GM18907 (cell line): ENCODE data around the gene APCDD1L.

Source experiments
- ATAC-seq: cut with Tn5 transposase; IDR thresholded peaks from one replicate; pipeline ENCODE4 v1.9.1; 2021; ENCODE audit warnings: mild to moderate bottlenecking, moderate library complexity; ENCODE audit not compliant: unreplicated experiment

The APCDD1L gene

DNA sequence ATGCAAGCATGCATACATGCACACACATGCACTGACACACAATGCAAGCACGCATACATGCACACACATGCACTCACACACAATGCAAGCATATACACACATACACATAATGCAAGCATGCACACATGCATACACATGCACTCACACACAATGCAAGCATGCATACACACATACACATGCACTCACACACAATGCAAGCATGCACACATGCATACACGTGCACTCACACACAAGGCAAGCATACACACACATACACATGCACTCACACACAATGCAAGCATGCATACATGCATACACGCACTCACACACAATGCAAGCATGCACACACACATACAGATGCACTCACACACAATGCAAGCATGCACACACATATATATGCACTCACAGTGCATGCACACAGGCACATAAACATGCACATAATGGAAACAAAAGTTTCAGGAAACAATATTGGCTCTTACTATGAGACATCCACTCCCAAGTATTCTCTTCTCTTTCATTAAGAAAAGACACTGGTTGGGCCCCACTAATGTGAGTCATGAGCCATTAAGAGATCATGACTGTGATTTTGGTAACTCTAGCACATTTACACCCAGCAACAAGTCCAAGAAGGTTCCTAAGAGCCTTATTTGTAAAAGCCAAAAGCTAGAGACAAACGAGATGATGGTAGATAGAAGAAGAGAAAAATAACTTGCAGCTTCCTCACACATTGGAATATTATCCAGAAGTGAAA is 22.2 kb downstream of the APCDD1L start:
- ATAC-seq: no peak

DNA sequence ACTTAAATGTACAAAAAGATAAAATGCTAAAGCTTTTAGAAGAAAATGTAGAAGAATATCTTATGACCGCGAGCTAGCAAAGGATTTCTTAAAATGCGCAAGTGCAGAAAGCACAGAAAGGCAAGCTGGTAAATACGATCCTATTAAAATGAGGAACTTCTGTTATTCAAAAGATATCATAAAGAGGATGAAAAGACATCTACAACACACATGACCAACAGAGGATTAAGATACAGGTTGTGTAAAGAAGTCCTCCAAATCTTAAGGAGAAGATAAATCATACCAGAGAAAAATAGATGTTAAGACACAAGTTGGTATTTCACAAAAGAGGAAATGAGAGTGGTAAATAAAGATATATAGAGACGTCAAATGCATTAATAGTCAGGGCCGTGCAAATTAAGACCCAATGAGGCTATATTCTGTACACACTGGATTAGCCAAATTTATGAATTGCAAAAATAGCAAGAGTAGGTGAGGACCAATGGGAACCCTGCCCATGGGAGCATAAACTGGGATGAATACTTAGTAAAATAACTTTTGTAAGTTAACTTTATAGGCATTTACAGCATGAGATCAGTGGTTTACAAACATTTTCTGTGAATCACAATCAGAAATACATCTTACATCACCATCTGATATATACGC is 23.0 kb downstream of the APCDD1L start:
- ATAC-seq: no peak

DNA sequence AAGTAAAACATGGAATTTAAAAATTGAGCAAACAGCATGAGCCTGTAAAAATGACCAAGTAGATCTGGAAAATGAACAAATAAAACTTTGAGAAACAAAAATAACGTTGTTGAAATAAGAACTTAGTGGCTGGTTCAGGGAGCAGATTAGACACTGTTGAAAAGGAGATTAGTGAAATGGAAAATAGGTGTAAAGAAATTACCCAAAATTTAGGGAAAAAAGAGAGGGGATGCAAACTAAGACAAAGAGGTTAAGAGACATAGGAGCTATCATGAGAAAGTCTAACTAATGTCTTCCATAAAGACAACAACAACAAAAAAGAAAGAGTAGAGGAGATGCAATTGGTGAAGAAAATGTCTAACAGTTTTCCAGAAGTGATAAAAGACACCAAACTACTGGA is 29.0 kb downstream of the APCDD1L start:
- ATAC-seq: no peak

DNA sequence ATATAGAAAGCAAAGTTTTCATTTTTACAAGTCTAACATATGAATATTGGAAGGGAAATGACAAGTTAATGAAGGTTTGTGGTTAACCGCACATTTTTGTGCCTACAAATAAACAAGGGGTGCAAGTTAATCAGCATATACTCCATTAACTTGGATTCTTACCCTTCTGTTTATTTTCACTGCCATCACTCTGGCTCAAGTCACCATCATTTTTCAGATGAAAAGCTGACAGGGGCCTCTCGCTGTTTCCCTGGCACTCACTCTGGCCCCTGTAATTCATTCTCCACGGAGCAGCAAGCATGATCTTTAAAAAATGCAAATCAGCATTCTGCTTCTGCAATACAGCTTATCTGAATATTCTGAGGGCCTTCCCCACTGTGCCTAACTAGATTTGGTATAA is 29.8 kb downstream of the APCDD1L start:
- no peak for ATAC-seq

DNA sequence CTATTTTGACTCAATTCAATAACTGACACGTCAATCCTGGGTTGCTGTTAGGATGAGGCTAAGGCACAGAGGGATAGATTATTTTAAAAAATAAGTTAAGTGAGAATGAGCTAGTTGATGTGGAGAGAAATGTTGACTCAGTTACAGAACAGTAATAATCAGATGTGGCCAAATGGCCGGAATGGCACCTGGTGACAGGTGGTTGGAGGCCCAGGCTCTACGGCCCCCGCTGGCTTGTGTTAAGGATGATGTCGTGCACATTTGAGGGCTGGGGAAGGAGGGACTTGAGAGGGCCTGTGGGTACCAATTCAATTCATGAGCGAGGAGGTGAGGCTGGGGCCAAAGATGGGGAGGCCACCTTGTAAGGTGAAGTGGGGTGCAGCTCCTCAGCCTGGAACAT is 31.7 kb downstream of the APCDD1L start:
- no peak for ATAC-seq

DNA sequence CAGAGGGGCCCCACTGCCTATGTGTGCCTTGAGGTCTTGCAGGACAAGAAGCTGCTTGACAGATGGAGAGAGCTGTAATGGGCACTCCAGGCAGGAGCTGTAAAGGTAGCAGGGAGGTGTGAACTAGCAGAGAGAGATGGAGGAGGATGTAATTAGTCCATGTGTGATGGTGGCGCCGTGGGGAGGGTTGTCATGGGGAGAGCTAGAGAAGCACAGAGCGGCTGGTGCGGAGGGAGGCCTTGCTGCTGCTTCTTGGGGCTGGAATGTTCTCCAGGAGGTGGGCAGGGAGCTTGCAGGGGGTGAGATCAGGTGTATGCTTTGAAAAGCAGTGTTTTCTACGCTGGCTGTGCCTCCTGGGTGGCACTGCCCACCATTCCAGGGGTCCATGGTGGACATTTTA is 32.1 kb downstream of the APCDD1L start:
- ATAC-seq: no peak

DNA sequence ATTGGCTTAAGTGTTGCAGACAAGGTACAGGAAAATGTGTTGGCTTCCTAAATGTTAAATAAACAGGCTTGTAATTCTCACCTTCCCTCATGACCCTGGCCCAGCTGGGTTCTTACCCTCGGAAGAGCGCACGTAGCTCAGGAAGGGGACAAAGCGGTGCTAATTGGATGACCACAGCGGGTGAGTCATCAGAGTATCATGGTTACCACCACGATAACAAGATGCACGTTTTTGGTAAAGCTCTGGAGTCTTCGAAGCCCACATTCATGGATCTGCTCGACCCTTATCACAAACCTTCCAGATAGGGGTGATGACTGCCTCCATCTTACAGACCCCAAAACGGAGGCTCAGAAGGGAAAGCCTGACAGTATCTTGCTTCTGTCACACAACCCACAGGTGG is 32.8 kb downstream of the APCDD1L start:
- ATAC-seq: no peak

DNA sequence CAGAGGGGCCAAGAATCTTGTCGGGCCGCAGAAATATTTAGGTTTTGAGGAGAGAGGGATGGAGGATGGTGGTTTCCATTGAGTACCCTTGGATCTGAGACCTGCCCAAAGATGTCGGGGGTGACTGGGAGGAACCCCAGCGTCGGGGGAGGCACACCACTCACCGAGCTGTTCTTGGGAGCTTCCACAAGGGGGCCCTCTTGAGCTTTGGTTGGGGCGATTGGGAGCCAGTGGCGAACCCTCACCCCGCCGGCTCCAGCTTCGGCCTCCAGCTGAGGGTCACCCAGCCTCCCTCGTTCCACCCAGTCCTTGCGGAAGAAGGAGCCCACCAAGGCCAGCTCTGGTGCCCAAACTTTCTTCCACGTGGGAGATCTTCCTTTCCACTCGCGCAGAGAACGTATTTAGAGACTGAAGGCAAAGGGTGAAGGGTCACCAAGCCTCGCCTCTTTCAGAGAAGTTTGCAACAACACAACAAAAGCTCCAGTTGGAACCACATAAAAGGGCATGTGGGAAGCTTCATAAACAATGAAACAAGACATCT is 33.6 kb downstream of the APCDD1L start:
- no peak for ATAC-seq

DNA sequence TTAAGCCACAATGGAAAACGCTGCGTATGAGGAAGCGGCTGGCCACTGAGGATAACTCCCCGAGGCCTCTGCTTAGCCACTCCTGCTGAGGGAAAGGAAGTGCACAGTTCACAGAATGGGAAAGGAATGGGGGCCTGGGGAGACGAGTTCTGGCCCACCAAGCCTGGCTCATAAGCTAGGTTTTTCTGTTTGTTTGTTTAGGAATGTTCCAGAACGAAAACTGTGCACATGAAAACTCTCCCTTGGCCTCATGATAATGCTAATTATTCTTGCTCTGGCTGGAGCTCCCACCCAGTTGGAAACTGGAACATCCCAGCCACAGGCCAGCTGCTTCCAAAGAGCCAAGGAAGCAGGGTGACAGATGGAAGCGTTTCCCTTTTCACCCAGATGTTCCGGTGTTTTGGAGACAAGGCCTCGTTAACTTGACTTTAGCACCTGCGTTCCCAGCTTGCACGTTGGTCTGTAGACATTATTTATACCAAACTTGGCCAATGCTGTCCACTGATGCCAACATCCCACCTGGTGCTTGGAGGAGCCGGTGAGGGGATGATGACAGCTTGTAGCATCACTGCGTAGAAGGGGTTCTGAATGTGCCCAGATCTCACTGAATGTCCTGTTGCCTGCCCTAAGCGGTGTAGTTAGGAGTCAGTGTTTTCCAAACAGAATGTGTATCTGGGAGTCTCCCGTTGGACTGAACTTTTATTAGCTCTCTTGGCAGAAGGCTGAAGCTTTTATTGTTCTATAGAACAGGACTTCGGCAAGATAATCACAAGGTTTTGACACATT is 34.5 kb downstream of the APCDD1L start:
- ATAC-seq: no peak

DNA sequence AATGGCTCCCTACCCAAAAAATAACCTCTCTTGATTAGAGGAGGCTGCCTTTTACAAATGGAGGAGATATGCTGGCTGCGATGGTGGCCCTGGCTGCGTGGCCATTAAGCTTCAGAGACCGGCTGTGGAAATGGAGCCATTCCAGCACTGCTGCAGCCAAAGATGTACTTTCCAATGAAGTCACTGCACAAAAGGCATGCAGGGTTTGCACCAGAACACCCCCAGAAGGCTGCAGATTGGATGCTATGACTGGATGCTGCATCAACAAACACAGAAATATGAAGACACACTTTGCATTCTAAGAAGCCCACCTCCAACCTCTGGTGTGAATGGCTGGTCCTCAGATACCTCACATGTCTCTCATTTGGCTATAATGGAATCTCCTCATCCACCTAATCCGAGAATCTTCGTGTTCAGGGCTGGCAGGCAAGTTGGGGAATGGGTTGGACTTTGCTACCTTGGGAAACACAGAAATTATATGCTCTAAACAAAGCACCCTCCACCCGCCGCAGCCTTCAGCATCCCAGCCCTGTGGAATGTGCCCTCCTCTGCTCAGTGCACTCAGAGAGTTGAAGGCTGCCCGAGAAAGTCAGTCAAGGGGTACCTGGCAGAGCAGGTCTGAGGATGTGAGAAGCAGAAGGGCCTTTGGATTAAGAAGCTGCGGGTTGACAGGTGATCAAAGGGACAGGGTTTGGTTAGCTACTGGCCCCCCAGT is 35.3 kb downstream of the APCDD1L start:
- ATAC-seq: no peak

DNA sequence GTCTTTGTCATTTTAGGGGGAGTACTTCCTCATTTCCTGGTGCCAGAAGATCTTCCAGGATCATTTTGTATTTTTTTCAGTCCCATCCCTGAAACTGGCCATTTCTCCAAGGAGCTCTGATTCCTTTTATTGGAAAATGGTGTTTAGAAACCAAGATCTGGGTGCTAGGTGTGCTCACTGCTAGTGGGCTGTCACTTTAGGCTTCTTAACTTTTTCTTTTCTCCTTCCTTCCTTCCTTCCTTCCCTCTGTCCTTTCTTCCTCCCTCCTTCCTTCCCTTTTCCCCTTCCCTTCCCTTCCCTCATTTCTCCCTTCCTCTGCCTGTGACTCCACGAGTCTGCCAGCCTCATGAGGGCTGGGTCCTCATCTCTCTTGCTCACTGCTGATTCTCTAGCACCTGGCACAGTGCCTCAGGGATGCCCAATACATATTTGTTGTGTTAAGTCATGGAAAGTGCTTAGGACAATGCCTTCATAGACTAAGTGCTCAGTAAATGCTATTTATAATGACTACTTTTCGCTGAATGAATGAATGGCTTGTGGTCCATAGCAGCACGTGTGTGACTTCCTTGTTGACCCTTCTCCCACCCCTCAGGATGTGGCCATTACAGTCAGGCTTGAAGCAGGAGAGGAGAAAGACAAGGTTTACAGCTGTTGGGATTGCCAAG is 36.9 kb downstream of the APCDD1L start:
- ATAC-seq: no peak

DNA sequence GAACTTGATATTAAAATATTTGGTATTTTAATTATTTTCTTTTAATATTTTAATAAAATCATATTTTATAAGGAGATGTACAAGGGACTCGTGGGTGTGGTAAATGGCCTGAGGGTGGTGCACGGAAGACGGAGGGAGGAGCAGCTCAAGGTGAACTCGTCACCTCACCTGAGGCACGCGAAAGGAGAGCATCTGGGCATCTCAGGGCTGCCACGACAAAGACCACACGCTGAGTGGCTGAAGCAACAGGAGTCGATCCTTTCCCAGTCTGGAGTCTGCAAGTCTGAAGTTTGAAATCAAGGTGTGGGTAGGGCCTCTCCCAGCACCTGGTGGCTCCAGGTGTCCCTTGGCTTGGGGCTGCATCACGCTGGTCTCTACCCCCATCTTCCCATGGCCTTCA is 39.7 kb downstream of the APCDD1L start:
- ATAC-seq: no peak

DNA sequence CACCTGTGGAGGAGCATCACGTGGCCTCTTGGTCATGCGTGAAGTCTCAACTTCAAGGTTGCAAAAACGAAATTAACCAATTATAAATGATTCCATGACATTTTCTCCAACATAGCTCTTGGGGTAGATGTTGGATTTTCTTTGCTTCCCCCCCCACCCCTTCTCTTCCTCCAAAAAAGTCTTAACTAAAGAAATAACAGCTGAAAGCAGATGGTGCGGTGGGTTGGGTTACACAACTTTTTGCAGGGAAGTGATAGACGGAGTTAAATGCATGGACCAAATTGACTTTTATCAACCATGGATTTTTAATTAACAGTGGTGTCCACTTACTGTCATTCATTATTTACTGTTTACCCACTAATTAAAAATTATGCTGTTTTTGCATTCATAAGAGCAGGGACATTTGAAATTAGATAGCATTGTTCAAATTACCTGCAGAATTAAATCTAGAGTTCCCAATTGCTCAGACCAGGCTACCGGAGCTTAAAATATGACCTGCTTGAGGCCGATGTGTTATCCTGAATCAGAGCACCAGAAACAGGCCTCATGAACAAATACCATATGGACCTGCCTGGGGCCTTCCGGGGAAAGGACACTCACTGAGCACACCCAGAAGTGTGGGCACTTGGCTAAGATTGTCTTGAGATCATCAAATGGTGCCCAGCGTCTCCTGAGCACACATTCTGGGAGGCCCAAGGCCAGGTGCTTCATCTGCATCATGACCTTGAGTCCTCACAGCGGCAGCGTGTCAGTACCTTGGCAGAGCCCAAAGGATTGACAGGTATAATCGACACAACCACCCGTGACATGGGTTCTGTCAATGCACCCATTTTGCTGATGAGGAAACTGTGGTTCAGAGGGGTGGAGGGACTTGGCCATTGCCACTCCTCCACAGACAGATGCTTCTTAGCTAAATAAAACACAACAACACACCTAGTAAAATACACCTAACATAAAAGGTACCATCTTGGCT is 41.5 kb downstream of the APCDD1L start:
- ATAC-seq: no peak

DNA sequence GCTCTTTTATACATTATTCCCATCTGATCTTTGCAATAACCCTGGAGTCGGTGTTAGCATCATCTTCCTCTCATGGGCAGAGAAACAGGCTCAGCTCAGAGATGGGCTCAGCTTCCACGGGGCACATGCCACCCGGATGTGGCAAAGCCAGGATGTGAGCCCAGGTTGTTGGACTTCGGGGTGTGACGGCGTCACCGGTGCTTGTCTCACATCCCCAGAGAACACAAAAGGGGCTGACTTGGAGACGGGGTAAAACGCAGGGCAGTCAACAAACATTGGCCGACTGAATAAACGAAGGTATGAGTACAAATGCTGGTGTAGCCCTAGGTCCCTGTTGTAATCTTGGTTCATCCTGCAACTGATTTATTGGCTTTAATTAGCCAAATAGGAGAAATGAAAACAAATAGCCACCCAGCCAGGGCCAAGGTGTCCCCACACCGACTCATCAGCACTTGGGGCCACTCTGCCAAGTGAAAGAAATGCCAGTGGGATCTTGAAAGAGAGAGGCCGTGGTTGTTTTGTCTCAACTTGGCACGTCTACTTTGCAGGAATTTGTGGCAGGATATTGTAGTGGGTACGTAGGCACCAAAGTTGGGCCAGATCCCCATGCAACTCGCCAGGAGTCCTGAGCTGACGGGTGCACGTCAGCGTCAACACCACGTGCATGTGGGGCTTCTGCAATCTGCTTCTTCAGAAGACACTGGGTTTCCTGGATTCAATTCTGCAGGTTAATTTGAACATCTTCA is 42.8 kb downstream of the APCDD1L start:
- ATAC-seq: no peak

DNA sequence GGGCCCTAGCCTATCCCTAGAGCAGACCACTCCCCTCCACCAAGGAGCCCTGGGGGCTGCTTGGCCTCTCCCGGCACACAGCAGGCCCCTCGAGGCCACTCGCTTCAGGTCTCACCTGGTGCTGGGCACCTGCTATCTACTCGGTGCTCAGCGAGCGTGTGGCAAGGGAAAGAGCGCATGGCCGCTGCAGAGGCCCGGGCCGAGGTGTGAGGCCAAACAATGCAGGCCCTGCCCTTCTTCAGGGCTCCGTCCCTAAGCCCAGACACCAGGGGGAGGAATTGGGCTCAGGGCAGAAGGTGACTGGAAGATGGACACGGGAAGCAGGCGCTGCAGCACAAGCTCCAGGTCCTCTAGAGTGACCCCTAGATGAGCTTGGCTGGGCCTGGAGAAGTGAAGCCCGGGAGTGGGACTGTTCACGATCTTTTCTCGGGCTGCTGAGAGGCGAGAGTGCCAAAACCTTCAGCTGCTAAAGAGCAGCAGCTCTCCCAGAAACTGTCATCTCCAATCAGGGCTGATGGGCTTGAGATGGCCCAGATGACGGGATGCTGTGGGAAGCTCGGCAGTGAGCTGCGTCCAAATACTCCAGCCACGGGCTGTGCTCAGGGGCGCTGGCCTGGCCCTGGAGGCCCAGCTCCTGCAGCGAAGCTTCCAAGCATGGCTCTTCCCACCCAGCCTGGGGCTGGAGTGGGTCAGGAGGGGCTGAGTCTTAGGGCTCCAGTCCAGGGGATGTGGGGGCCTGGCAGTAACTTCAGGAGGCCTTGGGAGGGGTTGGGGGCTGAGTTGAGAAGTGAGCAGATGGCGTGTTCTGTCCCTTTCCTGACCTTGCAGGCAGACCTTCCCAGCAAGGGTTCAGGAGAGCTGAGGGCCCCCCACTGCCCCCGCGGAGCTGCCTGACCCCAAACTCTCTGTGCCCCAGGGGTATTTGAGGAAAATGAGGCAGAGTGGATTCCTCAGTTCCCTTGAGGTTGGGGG is 43.7 kb downstream of the APCDD1L start:
- ATAC-seq: no peak

DNA sequence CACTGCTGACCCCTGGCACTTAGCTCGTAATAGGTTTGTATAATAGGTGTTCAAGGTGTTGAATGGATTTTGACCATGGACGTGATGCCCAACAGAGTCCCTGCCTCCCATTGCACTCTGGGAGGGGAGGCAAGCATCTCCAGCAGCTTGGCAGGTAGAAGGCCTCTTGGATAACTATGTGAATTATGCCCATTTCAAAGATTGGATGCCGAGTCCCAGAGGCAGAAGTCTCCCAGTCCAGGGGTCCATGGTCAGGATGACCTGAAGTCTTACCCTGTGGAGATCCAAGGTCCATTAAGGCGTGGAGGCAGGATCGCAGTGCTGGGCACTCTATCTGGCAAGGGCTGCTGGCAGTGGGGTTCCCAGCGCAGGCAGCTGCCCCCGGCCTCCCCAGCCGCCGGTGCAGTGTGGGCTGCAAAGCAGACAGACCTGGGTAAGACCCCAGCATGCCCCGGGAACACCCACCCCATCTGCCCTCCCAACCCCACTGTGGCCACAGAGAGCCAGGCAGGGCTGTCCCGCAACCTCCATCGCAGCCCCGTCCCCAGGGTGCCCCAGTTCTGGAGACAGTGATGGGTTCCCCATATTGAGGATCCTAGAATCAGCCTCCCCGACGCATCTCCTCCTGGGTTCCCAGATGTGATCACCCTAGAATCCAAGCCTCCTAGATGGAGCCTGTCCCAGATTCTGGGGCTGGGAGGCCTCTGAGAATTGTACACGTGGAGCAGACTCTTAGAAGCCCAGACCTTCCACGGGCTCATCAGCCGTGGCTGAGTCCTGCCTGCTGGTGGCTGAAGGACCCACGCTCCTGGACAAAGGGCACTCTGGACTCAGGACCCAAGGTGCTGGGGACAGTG is 44.6 kb downstream of the APCDD1L start:
- no peak for ATAC-seq

DNA sequence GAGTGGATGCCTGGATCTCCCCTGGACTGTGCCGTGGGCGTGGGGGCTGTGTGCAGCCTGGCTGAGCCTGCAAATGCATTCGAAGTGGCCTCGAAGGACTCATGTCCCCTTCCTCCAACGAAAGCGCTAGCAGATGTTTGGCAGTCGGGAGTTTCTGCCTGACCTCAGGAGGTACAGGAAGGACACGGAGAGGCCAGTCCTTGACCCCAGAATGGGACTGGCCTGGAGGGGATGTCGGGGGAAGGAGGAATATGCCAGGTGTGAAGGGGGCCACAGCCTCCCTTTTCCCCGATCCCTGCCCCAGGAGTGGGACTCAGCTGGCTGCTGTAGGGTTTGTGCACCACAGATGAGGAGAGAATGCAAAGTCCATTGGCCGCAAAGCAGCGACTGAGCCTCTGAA is 45.6 kb downstream of the APCDD1L start:
- ATAC-seq: no peak
